WTC11 (cell line): ENCODE results near the gene STK32C.

Experiments used
- ATF2 ChIP-seq: sonication (generic); formaldehyde crosslinking; IDR thresholded peaks from 2 replicates; pipeline ENCODE4 v1.8.1; 2022; ENCODE audit warnings: low read depth, missing genetic modification reagents, borderline replicate concordance
- ATF3 ChIP-seq: sonication (generic); formaldehyde crosslinking; conservative IDR thresholded peaks from 2 replicates; pipeline ENCODE4 v1.8.1; 2022; ENCODE audit warnings: mild to moderate bottlenecking, missing genetic modification reagents
- CBFB ChIP-seq: sonication (generic); formaldehyde crosslinking; IDR thresholded peaks from 2 replicates; pipeline ENCODE4 v1.8.1; 2022; ENCODE audit warnings: mild to moderate bottlenecking, low read depth, missing genetic modification reagents
- CTCF ChIP-seq: fragments of 200-600 bp; IDR thresholded peaks from 2 replicates; pipeline ENCODE4 v1.8.0; 2022; ENCODE audit warnings: antibody characterized with exemption
- E2F4 ChIP-seq: sonication (generic); formaldehyde crosslinking; IDR thresholded peaks from 2 replicates; pipeline ENCODE4 v1.8.1; 2022; ENCODE audit warnings: low read depth, mild to moderate bottlenecking, moderate library complexity, missing genetic modification reagents, borderline replicate concordance
- E2F5 ChIP-seq: sonication (generic); formaldehyde crosslinking; IDR thresholded peaks from 2 replicates; pipeline ENCODE4 v1.8.1; 2022; ENCODE audit warnings: mild to moderate bottlenecking, moderate library complexity, missing genetic modification reagents
- GABPB1 ChIP-seq: sonication (generic); formaldehyde crosslinking; IDR thresholded peaks from 2 replicates; pipeline ENCODE4 v1.8.1; 2023; ENCODE audit warnings: mild to moderate bottlenecking, missing genetic modification reagents
- MAX ChIP-seq: sonication (generic); formaldehyde crosslinking; IDR thresholded peaks from 2 replicates; pipeline ENCODE4 v1.8.0; 2022; ENCODE audit warnings: mild to moderate bottlenecking, missing genetic modification reagents
- NR3C1 ChIP-seq: sonication (generic); formaldehyde crosslinking; conservative IDR thresholded peaks from 2 replicates; pipeline ENCODE4 v1.8.1; 2023; ENCODE audit warnings: low read depth, mild to moderate bottlenecking, missing genetic modification reagents
- RELA ChIP-seq: sonication (generic); formaldehyde crosslinking; IDR thresholded peaks from 2 replicates; pipeline ENCODE4 v1.8.1; 2022; ENCODE audit warnings: missing genetic modification reagents, mild to moderate bottlenecking, borderline replicate concordance
- SP1 ChIP-seq: sonication (generic); formaldehyde crosslinking; conservative IDR thresholded peaks from 2 replicates; pipeline ENCODE4 v1.8.1; 2022; ENCODE audit warnings: missing genetic modification reagents
- STAT6 ChIP-seq: sonication (generic); formaldehyde crosslinking; conservative IDR thresholded peaks from 2 replicates; pipeline ENCODE4 v1.8.1; 2023; ENCODE audit warnings: mild to moderate bottlenecking, low read depth, missing genetic modification reagents, moderate library complexity
- USF2 ChIP-seq: sonication (generic); formaldehyde crosslinking; IDR thresholded peaks from 2 replicates; pipeline ENCODE4 v1.8.1; 2023; ENCODE audit warnings: mild to moderate bottlenecking, missing genetic modification reagents, moderate library complexity
- ZBTB21 ChIP-seq: sonication (generic); formaldehyde crosslinking; IDR thresholded peaks from 2 replicates; pipeline ENCODE4 v1.8.1; 2023; ENCODE audit warnings: mild to moderate bottlenecking, missing genetic modification reagents, borderline replicate concordance

- TF ChIP-seq SP1 (no peak), CTCF (no peak), ATF3 (no peak), RELA (CRISPR knock-in tag) (no peak), STAT6 (CRISPR knock-in tag) (no peak), USF2 (CRISPR knock-in tag) (no peak), MAX (CRISPR knock-in tag) (no peak), E2F4 (CRISPR knock-in tag) (no peak), ZBTB21 (CRISPR knock-in tag) (no peak), E2F5 (no peak), NR3C1 (CRISPR knock-in tag) (no peak), GABPB1 (CRISPR knock-in tag) (no peak), ATF2 (no peak), CBFB (CRISPR knock-in tag) (no peak)
Measured at GRCh38 chr10:132269266-132270230, 38.2 kb downstream of the STK32C start.
